PC-3 (cell line): Measurements from ENCODE around the gene ADGRF3. TPM values are rescaled to one million over a fixed set of nuclear protein-coding genes. Genes with fewer than 3 reads are reported as not detected.
"Not testable (repeated sequence)": the region's sequence is repeated elsewhere in the genome, so short reads cannot be mapped to it uniquely, and the experiment has no call there.

Experiments used
- ATAC-seq: fragments of 200-7000 bp; cut with Tn5 transposase; 2 replicates; pipeline ENCODE4 v1.9.1; 2020; ENCODE audit warnings: mild to moderate bottlenecking, moderate library complexity
- BruUV-seq: library from RNA; stranded (reverse); fragments of 400-500 nt; replicated peaks from 2 replicates; lab custom pipeline; 2021; lab: Mats Ljungman, UMichigan
- CTCF ChIA-PET: fragments of 300-600 bp; sonication (Branson Sonifier 250); formaldehyde crosslinking; loops from one replicate; lab custom pipeline; 2022; ENCODE audit warnings: antibody characterized with exemption; lab: Charles Lee
- POLR2A ChIA-PET: fragments of 300-600 bp; sonication (Branson Sonifier 250); formaldehyde crosslinking; loops from one replicate; lab custom pipeline; 2022; ENCODE audit warnings: antibody characterized with exemption; ENCODE audit not compliant: unreplicated experiment; lab: Charles Lee
- DNase-seq: peaks from one replicate; pipeline ENCODE4 v3.0.0-alpha.2; 2015
- H2AFZ ChIP-seq: fragments of 300-600 bp; sonication (generic); 2 replicates; pipeline ENCODE4 v1.6.0; 2016; ENCODE audit warnings: antibody characterized with exemption, low read length
- H3F3A ChIP-seq: fragments of 300-600 bp; sonication (generic); one replicate; pipeline ENCODE4 v1.6.0; 2017; ENCODE audit warnings: antibody characterized with exemption, low read length, control low read depth, mild to moderate bottlenecking; ENCODE audit not compliant: unreplicated experiment
- H3K27ac ChIP-seq: fragments of 300-600 bp; sonication (generic); 2 replicates; pipeline ENCODE4 v1.5.1; 2016; ENCODE audit warnings: mild to moderate bottlenecking, low read length
- H3K27me3 ChIP-seq: fragments of 300-600 bp; sonication (generic); 2 replicates; pipeline ENCODE4 v1.6.1; 2016; ENCODE audit warnings: low read length, mixed read lengths
- H3K36me3 ChIP-seq: fragments of 300-600 bp; sonication (generic); 2 replicates; pipeline ENCODE4 v1.6.1; 2016; ENCODE audit warnings: low read depth, mixed run types, low read length, mixed read lengths
- H3K4me1 ChIP-seq: fragments of 300-600 bp; sonication (generic); 2 replicates; pipeline ENCODE4 v1.5.1; 2016; ENCODE audit warnings: low read length; ENCODE audit not compliant: insufficient read depth
- H3K4me2 ChIP-seq: fragments of 300-600 bp; sonication (generic); 2 replicates; pipeline ENCODE4 v1.6.0; 2016; ENCODE audit warnings: low read length
- H3K4me3 ChIP-seq: fragments of 300-600 bp; sonication (generic); 2 replicates; pipeline ENCODE4 v1.5.1; 2016; ENCODE audit warnings: mild to moderate bottlenecking, low read length, mixed read lengths
- H3K79me2 ChIP-seq: fragments of 300-600 bp; sonication (generic); 2 replicates; pipeline ENCODE4 v1.6.1; 2017; ENCODE audit warnings: low read length, mixed read lengths
- H3K9ac ChIP-seq: fragments of 300-600 bp; sonication (generic); 2 replicates; pipeline ENCODE4 v1.6.0; 2016; ENCODE audit warnings: mild to moderate bottlenecking, low read length
- H3K9me2 ChIP-seq: fragments of 300-600 bp; sonication (generic); replicated peaks from 2 replicates; pipeline ENCODE4 v1.6.1; 2016; ENCODE audit warnings: mixed run types, low read length, mixed read lengths
- H3K9me3 ChIP-seq: fragments of 300-600 bp; sonication (generic); 2 replicates; pipeline ENCODE4 v1.6.1; 2016; ENCODE audit warnings: low read length, mixed read lengths
- H4K20me1 ChIP-seq: fragments of 300-600 bp; sonication (generic); 2 replicates; pipeline ENCODE4 v1.6.1; 2016; ENCODE audit warnings: low read length, mixed read lengths
- EZH2 ChIP-seq: fragments of 300-600 bp; sonication (generic); IDR thresholded peaks from one replicate; pipeline ENCODE4 v1.6.1; 2017; ENCODE audit warnings: antibody characterized with exemption, mild to moderate bottlenecking, low read length; ENCODE audit not compliant: unreplicated experiment
- EZH2phosphoT487 ChIP-seq: fragments of 300-600 bp; sonication (generic); IDR thresholded peaks from 2 replicates; pipeline ENCODE4 v1.6.1; 2018; ENCODE audit warnings: mild to moderate bottlenecking, antibody characterized with exemption, low read length, borderline replicate concordance
- intact Hi-C: fragments of 100-400 bp; cut with micrococcal nuclease; formaldehyde crosslinking; loops from 2 replicates; pipeline ENCODE4 v1.9.0; 2023
- total RNA-seq: library from RNA; depleted of rRNA; stranded (reverse); fragments of >200 nt; gene quantifications from 2 replicates; pipeline ENCODE4 v1.2.3, GENCODE V29; 2014; rRNA removed
- TF ChIP-seq, protein P1 (sequence below): fragments of 300-600 bp; sonication (generic); conservative IDR thresholded peaks from 2 replicates; pipeline ENCODE4 v1.5.1; 2017; ENCODE audit warnings: antibody characterized with exemption, low read depth, mild to moderate bottlenecking, low read length

Gene ADGRF3
- total RNA-seq, 1 experiment from 2014 or later = not detected

DNA sequence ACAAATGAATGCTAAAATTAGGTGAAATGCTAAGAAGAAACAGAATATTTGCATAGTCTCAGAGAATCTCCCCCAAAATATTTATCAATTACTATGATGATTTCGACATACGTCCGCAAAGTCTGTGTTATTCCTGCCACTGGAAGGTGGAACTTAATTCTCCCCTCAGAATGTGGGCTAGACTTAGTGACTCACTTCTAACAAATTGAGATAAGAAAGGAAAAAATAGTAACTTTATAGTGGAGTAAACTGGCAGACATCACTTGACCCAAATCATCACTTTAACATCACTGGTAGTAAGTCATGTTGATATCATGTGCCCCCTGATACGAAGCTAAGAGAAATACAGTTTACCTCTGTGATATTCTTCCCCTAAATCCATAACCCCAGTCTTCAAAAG lies 78.4 kb downstream of the ADGRF3 start:
- H2AFZ ChIP-seq = no peak overlapping the region
- TF ChIP-seq EZH2 = no peak
- TF ChIP-seq EZH2phosphoT487 = no peak
- TF ChIP-seq, protein P1, sequence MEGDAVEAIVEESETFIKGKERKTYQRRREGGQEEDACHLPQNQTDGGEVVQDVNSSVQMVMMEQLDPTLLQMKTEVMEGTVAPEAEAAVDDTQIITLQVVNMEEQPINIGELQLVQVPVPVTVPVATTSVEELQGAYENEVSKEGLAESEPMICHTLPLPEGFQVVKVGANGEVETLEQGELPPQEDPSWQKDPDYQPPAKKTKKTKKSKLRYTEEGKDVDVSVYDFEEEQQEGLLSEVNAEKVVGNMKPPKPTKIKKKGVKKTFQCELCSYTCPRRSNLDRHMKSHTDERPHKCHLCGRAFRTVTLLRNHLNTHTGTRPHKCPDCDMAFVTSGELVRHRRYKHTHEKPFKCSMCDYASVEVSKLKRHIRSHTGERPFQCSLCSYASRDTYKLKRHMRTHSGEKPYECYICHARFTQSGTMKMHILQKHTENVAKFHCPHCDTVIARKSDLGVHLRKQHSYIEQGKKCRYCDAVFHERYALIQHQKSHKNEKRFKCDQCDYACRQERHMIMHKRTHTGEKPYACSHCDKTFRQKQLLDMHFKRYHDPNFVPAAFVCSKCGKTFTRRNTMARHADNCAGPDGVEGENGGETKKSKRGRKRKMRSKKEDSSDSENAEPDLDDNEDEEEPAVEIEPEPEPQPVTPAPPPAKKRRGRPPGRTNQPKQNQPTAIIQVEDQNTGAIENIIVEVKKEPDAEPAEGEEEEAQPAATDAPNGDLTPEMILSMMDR = no peak
- intact Hi-C loops = no loop called here
- H3K27ac ChIP-seq = no peak overlapping the region
- DNase-seq = no peak
- H4K20me1 ChIP-seq = no peaks in the 10 kb centered on the region
- no TSS peak for BruUV-seq
- no peak for ATAC-seq
- no peak overlapping the region for H3K4me2 ChIP-seq
- H3K27me3 ChIP-seq = no peaks in the 10 kb centered on the region
- H3K9me3 ChIP-seq = no peaks in the 10 kb centered on the region
- no peak overlapping the region for H3K9ac ChIP-seq
- H3K79me2 ChIP-seq = no peaks in the 10 kb centered on the region
- H3K4me1 ChIP-seq = no peaks in the 10 kb centered on the region
- CTCF ChIA-PET = no interaction called here
- no peaks in the 10 kb centered on the region for H3F3A ChIP-seq
- H3K36me3 ChIP-seq = peaks cover 3% of the 10 kb centered on the region; the same call in 1 of the 2 replicates
- H3K9me2 ChIP-seq = no peaks in the 10 kb centered on the region
- no peak overlapping the region for H3K4me3 ChIP-seq
- POLR2A ChIA-PET = no interaction called here

DNA sequence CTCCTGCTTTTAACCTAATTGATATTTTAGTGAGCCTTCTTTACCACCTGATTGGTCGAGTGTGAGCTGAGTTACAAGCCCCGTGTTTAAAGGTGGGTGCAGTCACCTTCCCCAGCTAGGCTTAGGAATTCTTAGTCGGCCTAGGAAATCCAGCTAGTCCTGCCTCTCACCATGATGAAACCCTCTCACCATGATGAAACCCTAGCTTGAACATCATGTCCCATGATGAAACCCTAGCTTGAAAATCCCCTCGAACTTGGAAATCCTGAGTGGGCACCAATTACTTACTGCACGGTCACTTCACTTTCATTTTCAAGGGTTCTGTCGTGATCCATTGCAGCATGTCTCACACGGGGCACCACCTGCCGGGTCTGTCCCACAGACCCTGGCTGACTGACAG lies 87.8 kb downstream of the ADGRF3 start:
- H3K27ac ChIP-seq, H3K36me3 ChIP-seq, ATAC-seq, H3K9ac ChIP-seq, DNase-seq, H3K4me2 ChIP-seq, H3K27me3 ChIP-seq, CTCF ChIA-PET, H3K79me2 ChIP-seq, H3F3A ChIP-seq, H3K9me2 ChIP-seq, H2AFZ ChIP-seq, POLR2A ChIA-PET, BruUV-seq, H4K20me1 ChIP-seq, H3K4me3 ChIP-seq, H3K9me3 ChIP-seq: not testable (repeated sequence)
- intact Hi-C loops = loop anchor here (5.0 kb wide), 1 partner anchor 33 kb away; no protein-coding TSS in a partner anchor
- H3K4me1 ChIP-seq = peaks cover 11% of the 10 kb centered on the region; the same call in 1 of the 2 replicates

Other genes with a start within 250 kb of the ADGRF3 start
- 1.4 and 1.8 TPM in 2 replicates for gene GAREM2, start 173.7 kb downstream of the ADGRF3 start, total RNA-seq
- gene HADHA, start 102.2 kb downstream of the ADGRF3 start, total RNA-seq = 128 and 131 TPM in 2 replicates
- gene HADHB, start 101.8 kb downstream of the ADGRF3 start, total RNA-seq = 58.3 and 72.3 TPM in 2 replicates
- 22.0 and 22.3 TPM in 2 replicates for gene SELENOI, start 646 bp downstream of the ADGRF3 start, total RNA-seq
- not detected in 2 replicates for gene DRC1, start 55.1 kb upstream of the ADGRF3 start, total RNA-seq
- gene OTOF, start 131.3 kb upstream of the ADGRF3 start, total RNA-seq = not detected in 2 replicates